CD4-positive, alpha-beta T cell treated with Interleukin-4 for 1 hour (primary cell): ENCODE results near the gene SLC17A9.

Source experiments
- DNase-seq, 2 donors: peaks; one replicate each; pipeline ENCODE4 v3.0.0-alpha.2; 2020 to 2022

The SLC17A9 gene

DNA sequence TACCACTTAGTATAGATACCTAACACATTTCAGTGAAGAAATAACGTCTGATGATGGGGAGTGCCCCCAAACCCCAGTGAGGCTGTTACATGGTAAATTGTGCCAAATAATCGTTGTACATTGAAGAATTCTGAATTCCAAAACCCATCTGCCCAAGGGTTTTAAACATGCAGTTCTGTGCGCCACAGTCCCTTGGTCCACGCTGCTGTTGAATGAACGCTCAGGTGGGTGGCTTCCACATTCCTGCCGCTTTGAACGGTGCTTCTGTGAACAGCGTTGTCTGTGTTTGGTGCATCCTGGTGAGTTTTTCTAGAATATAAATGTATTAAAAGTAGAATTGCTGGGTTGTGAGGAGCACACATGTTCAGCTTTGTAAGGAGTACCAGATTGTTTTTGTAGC lies 11.6 kb upstream of the SLC17A9 start:
- no peak for DNase-seq

- no peak for DNase-seq
Measured at GRCh38 chr20:62941792-62942191, 10.7 kb upstream of the SLC17A9 start.

GRCh38 chr20:62942456-62942855 lies 10.1 kb upstream of the SLC17A9 start:
- no peak for DNase-seq

DNA sequence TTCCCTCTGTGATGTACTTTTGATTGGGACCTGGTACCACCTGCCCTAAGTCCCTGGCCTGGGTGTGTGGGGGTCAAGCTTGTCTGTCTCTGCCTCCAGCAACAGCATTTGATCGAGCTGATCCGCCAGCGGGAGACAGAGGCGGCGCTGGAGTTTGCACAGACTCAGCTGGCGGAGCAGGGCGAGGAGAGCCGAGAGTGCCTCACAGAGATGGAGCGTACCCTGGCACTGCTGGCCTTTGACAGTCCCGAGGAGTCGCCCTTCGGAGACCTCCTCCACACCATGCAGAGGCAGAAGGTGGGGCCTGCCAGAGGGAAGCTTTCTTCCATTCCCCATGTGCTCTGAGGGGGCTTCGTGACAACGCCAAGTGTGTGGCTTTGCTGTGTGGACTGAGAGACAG lies 9.1 kb upstream of the SLC17A9 start:
- no peak for DNase-seq

DNA sequence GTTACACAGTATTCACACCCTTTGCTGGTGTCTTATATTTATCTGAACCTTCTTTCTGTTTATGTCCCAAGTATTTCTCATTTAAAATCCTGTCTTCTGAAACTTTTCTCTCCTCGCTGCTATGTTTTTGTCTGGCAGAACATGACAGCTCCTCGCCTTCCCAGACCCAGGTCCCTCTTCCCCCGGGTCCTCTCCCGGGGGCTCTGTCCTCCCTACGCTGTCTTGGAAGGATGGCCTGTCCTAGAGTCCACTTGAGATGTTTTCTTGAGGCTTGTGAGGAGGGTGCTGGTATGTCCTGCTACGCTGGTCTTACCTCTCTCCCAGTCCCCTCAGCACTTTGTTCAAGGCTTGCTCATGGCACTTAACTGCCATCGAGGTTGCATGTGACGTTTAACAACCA lies 8.3 kb upstream of the SLC17A9 start:
- DNase-seq, result no peak

DNA sequence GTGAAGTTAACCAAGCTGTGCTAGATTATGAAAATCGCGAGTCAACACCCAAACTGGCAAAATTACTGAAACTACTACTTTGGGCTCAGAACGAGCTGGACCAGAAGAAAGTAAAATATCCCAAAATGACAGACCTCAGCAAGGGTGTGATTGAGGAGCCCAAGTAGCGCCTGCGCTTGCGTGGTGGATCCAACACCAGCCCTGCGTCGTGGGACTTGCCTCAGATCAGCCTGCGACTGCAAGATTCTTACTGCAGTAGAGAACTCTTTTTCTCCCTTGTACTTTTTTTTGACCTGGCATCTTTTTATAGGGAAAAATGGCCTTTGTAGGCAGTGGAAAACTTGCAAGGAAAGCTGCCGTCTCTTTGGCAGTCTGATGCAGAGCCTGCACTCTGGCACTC lies 7.8 kb upstream of the SLC17A9 start:
- DNase-seq, result no peak

- no peak for DNase-seq
Measured at GRCh38 chr20:62945771-62946339, 6.7 kb upstream of the SLC17A9 start.

- DNase-seq, result no peak
Measured at GRCh38 chr20:62946918-62947317, 5.6 kb upstream of the SLC17A9 start.

DNA sequence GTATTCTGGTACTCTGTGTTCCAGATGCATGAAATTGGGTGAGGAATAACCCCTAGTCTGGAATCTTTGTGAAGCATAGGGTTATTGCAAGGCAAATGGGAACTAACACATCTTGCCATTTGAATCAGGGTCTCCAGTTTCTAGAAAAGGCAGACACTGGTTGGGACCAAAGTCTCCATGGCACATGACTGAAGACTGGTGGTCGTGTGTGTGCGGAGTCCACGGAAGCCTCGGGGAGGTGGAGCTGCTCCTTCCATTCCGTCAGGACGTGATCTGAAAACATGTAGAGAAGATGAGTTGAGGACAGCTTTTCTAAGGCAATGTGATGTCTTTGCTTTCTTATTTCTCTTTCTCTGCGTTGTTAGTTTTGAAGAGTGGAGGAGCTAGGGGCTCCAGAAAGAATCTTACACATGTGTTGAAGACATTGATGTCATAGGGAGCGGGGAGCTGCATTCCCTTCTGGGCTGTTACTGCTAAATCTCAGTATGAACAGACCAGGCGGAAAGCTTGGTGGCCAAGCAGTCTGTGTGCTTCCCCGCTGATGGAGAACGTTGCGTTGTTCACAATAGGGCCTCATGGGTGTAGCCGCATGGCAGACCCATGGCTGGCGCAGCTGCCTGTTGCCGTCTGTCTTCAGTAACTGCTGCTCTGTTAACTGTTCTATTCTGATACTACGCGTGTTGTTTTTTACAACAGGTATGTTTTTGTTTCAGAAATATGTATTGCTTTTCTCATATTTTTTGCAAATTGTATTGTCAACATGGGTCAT lies 4.8 kb upstream of the SLC17A9 start:
- no peak for DNase-seq

- no peak for DNase-seq
Measured at GRCh38 chr20:62949153-62949821, 3.2 kb upstream of the SLC17A9 start.

- no peak for DNase-seq
Measured at GRCh38 chr20:62949962-62950361, 2.5 kb upstream of the SLC17A9 start.

DNA sequence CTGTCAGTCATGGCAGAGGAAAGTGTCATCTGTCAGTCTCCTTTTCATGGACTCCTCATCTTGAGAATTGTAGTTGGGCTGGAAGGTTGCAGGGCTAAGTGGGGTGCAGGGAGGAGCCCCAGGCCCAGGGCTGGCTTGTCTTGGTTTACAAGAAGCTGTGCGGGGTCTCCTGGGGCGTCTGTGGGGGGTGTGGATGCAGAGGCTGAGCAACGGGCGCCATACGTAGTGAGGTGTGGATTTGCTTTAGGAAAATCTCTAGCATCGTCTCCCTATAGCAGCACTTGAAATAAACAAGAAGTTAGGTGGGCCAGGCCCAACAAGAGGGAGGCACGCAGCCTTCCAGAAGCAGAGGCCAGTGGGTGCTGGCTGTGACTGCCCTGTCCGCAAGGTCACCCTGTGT lies 1.8 kb upstream of the SLC17A9 start:
- DNase-seq, result no peak

- DNase-seq, result no peak
Measured at GRCh38 chr20:62951143-62951895, 1.2 kb upstream of the SLC17A9 start.

DNA sequence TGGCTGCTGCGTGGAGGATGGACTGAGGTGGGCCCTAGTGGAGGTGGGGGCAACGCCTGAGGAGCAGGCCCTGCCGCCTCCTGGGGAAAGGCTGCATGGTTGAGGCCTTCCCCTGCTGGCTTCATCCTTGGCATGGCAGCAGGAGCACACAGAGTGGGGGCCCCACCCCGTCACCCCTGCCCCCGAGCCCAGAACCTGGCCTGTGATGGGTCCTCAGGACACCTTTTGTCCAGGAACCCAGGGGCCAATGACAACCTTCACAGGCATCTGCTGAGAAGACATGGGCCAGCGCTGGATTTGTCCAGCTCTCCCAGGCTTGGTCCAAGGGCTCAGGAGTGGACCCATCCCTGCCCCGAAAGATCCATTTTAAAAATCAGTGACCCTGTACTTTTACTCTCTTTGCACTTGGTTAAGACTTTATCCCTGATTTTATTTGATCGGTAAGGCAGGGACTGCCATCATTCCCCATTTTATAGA lies 575 bp upstream of the SLC17A9 start:
- no peak for DNase-seq

GRCh38 chr20:62952968-62953838 lies 694 bp downstream of the SLC17A9 start:
- no peak for DNase-seq

- DNase-seq, result peak; percentile 78 to 85
Measured at GRCh38 chr20:62953839-62954703, 1.6 kb downstream of the SLC17A9 start.

GRCh38 chr20:62955519-62956386 lies 3.2 kb downstream of the SLC17A9 start:
- DNase-seq, result no peak

- no peak for DNase-seq
Measured at GRCh38 chr20:62956387-62957135, 4.1 kb downstream of the SLC17A9 start.
